GM19372 (cell line): ENCODE results near the gene MYO19.
A peak's percentile ranks its signal among the peaks of the same experiment; 100 is the strongest.
"Not testable (repeated sequence)": the region's sequence is repeated elsewhere in the genome, so short reads cannot be mapped to it uniquely, and the experiment has no call there.

Experiments
- ATAC-seq: cut with Tn5 transposase; IDR thresholded peaks from one replicate; pipeline ENCODE4 v1.9.1; 2021; ENCODE audit warnings: mild to moderate bottlenecking, low read depth, moderate library complexity; ENCODE audit not compliant: unreplicated experiment

Gene MYO19

DNA sequence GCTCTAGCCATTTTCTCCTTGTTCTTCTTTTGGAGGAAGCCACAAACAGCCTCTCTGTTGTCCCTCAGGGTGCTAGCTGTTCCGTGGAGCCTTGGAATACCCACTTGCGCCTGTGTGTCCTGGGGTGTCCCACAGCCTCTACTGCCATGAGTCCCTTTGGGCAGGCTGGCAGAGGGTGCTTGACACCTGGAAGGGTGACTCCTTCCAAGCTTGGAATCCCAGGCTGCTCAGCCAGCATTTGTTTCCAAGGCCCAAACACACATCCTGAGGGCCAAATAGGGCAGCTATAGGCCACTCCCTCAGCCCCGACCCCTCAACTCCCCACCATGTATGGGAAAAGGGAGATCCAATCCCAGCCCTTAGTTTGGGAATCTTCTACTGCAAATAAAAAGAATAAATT lies 33.3 kb downstream of the MYO19 start:
- no peak for ATAC-seq

DNA sequence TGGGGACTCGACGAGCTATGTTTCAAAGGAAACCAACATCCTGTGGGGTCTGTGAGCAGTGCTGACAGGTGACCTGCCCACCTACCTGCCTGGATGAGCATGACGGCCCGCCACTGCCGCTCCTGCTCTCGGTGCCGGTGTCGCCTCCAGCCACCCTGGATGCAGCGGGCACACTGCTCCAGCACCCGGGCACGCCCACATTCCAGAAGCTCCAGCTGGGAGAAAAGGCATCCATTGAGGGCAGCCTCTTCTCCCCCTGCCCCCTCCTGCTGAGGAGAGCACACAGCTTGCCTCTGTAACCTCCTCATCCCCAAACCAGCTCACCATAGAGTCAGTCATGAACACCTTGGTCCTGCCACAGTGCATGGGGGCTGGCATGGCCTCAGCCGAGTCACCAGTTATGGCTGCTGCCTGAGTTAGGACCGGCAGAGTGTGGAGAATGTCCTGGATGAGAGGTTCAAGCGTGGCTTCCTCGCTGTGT lies 33.9 kb downstream of the MYO19 start:
- no peak for ATAC-seq

DNA sequence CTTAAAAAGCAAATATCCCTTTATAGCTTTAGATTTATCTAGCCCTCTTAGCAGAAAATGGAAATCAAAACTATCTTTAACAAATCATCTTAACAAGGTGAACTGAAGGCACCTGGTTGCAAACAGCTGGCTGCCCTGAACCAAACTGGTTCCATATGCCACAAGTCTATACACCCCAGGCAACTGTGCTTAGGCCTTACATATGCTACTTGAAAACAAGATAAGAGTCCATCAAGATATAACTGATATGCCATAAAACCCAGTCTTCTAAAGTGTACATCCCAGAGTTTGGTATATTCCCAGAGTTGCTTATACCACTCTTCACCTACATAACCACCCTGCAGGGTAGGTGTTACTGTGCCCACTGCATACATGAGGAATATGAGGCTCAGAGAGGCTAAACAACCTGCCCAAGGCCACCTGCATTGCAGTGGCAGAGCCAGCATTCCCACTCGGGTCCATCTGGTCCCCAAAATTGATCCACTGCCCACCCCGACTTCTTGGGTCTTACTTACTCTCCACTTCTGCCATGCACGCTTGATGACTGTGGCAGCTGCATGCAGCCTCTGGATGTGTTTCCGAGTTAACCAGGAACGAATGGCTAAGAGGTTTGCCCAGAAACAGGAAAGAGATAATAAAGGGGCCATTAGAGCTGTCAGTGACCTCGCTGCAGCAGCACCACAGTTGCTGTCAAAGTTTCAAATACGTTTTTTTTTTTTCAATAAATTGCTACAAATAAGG lies 35.9 kb downstream of the MYO19 start:
- no peak for ATAC-seq

DNA sequence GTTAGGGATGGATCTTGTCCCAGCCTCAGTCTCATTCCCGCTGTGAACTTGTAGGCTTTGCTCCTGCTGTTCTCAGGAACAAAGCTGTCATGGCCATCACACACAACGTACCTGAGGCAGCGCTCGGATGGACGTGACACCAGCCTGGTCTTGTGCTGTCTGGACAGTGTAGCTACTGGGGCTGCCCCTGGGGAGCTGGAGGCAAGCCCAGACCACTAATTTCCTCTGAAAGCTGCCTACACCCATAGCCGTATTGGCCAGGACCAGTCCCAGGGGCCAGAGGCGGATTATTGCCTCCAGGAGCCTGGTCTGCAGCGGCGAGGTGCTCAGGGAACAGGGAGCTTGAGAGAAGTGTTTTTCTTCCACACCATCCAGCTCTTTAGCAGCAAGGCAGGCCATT lies 36.5 kb downstream of the MYO19 start:
- no peak for ATAC-seq

DNA sequence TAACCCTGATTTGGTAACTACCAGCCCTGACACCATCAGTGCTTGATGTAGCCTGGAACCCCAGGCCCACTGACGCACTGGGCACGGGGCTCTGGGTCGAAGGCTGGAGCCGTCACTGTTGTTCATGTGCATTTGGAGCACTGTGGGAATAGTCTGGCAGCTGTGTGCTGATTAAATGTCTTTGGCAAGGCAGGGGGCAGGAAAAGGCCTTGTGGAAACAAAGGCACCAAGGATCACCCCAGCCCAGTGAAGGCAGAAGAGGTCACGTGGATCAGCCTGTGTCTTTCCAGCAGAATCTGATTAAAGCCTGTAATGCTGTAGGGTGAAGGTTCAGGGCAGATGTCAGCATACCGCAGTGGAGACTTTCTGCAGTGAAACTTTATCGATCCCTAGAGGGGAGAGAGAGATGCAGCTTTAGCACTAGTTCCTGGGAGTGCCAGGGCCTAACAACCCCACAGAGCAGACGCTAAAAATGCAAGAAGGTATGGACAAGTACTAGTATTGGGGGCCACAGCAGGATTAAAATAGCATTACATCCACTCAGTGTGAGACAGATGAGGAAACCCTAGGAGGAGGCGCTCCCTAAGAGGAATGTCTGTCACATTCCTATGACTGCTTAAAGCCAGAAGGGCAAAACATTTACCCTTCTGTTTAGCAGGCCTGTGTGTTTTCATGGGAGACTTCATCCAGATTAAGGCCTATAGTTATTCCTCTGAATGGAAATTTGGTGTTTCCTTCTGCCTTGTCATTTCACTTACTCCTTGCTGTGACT lies 38.5 kb downstream of the MYO19 start:
- no peak for ATAC-seq

DNA sequence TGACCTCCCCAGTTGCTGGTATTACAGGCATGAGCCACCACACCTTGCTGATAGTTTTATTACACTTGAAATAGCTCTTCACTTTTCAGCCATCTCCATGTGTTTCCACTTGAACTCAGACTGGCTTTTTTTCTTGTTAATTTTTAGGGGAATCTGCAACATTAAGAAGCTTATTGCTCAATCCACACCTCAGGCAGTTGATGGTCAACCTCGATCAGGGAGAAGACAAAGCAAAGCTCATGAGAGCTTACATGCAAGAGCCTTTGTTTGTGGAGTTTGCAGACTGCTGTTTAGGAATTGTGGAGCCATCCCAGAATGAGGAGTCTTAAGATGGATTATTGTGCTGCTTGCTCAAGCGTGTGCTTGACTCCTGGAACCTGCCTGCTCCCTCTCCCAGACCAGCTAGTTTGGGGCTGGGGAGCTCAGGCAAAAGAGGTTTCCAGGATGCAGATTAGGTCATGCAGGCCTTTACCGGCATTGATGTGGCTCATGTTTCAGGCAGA lies 39.5 kb downstream of the MYO19 start:
- no peak for ATAC-seq

DNA sequence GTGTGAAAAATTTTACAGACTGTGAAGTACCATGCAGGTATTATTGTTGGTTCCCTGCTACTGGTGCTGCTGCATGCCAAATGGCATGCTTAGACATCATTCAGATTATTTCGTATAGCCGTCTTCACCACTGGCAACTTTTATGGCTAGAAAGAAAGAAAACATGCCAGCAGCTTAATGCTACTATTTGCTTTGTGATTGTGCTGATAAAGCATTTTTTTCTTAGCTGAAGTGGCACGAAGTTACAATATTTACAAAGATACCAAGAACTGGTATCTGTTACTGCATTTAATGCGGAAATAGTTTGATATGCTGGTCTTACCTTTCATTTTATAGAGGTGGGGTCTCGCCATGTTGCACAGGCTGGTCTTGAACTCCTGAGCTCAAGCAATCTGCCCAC lies 40.0 kb downstream of the MYO19 start:
- ATAC-seq: no peak

DNA sequence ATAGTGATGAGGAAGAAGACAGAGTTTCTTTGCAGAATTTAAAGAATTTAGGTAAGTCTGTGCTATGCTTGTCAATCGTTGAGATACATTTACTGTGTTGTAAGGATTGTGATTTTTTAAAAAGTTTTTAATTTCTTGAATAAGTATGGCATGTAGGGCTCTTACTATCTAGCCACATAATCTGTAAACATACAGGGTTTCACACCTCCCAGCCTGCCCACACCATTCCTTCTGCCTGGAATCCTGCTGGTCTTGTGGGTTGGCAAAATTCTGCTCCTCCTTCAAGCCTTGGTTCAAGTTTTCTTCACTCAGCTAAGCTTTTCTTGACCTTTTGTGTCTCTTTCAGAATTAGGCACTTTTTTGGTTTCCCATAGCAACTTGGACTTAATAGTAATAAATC lies 40.7 kb downstream of the MYO19 start:
- no peak for ATAC-seq

DNA sequence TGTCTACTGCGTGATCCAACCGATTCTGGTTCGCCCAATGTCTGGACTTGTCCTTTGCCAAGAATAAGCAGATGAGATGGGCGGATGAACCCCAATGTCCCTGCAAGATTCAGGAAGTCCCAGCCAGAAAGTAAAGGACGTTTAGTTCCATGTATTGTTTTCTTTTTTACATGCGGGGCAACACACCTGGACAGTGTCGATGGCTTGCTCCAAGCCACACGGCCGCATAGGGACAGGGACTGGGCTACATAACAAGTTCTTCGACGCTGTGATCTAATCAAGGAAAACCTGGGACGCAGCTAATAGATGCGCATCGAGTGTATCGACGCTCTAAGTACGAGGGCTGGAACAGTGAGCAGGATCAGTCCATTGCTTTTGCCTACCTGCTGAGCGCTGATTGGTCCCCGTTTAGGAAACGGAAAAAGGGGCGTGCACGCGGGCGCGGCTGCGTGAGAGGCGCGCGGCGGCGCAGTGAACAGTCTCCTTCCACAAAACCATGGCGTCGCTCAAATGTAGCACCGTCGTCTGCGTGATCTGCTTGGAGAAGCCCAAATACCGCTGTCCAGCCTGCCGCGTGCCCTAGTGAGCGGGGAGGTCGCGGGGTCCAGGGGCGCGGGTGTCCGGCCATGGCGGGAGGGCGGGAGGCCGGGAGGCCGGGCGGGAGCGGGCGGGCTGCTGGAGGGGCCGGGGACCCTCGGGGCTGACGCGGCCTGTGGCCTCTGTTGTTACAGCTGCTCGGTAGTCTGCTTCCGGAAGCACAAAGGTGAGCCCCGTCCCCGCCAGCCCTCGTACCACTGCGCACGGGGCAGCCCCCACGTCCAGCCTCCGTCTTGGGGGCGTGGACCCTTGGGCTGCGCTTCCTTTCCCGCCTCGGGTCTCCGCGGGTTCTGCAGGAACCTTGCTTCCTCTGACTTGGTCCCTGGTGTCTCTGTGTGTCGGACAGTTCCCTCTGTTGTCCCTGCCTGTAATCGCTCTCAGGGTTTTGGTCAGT lies 48.2 kb downstream of the MYO19 start, which contains the start of gene ZNHIT3:
Gene ZNHIT3 (plus strand): TSS at position 478 of the 991 bp plus-strand sequence. CDS start 19 bp downstream, at position 497.
- ATAC-seq: peak; percentile 85

DNA sequence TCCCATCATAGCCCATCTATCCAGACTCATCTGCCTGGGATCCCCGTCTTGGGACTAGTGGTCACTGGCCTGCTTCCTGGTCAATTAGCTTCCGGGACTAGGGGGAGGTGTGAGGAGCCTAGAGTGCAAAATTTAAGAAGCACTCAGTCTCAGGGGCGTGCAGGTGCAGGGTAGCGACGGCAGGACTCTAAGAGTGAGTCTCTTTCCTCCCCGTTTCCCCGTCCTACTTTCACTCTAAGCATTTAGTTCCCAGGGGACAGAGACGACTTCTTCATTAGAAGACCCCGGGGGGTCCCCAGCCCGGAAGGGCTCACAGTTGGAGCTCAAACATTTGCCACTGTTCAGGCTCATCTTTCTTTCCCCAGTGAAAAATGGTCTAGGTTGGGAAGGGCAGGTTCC lies 48.9 kb downstream of the MYO19 start:
- ATAC-seq: no peak

DNA sequence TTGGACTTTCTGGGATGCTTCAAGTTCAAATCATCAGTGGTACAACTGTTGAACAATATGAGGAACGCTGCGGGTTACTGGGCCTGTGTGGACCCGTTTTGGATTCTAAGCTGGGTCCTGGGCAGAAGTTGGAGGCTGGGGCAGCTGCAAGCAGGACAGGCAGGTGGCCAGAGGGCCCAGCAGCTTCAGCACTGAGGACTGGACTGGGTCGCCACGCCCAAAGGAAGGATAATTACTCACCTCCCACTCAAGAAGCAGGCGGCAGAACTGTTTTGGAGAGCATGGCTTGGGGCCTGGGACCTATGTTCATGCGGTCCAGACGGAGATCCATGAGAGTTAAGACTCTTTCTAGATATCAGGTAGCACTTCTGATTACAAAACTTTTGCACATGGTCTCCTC lies 49.6 kb downstream of the MYO19 start:
- ATAC-seq: no peak

DNA sequence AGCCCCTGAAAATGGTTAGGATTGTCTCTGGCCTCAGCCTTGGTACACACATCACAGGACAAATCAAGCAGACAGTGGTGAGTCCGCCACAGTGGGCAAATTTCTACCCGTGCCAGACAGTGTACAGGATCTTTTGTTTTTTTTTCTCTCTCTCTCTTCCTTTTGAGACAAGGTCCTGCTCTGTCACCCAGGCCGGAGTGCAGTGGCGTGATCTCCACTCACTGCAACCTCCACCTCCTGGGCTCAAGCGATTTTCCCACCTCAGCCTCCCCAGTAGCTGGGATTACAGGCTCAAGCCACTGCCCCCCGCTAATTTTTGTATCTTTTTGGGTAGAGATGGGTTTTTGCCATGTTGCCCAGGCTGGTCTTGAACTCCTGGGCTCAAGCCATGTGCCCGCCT lies 50.6 kb downstream of the MYO19 start:
- not testable (repeated sequence) for ATAC-seq

DNA sequence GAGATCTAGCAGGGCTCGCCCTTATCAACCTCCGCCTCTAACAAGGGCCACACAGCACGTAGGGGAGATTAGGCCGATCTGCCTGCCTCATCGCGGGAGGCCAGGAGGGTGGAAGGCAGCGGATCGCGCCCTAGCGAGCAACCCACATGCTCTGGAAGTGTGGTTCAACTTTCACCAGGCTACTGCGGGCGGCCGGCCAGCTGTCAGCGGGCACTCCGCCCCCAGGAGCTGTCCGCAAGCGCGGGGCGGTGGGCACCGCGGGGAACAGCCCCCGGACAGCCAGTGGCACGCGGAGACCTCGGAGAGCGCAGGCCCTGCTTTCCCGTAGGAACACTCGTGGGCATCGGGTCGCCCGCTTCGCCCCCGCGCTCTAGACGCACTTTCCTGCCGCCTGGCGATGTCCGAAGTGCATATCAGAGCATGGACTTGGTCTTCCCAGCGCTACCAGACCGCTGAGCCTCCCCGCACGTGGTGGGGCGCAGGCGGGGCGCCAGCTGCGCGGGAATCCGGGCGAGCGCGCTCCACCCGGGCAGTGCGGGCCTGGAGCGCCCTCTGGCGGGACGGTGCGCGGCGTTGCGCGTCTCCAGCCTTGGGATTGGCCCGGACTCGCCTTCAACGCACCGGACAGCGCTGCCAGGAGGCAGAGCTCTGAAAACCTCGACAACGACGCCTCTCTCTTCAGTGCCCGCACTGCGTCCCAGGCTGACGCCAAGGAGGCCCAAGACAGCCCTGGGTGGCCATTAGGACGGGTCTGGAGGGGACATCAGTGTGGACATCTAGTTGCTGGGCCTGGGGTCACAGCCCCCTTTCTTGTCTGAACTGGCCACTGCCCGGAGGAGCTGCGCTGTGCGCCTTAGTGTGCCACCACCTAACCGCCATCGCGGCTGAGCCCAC lies 51.8 kb downstream of the MYO19 start:
- ATAC-seq: no peak

DNA sequence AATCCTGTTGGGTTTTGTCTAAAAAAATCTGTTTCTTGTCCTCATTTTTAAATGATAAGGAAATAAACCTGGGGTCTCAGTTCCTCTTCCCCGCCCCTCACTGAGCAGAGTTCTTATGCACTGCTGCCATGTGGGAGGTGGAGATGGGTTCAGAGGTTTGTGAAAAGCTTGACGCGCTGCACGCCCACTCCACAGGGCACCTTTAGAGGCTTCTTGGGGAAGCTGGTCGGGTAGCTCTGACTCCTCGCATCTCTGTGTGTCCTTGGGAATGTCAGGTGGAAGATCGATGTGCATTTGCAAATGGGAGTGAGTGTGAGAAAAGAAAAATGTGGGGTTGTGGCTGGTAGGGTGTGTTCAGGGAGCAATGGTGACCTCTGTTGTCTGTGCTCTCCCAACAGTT lies 52.8 kb downstream of the MYO19 start:
- ATAC-seq: no peak

DNA sequence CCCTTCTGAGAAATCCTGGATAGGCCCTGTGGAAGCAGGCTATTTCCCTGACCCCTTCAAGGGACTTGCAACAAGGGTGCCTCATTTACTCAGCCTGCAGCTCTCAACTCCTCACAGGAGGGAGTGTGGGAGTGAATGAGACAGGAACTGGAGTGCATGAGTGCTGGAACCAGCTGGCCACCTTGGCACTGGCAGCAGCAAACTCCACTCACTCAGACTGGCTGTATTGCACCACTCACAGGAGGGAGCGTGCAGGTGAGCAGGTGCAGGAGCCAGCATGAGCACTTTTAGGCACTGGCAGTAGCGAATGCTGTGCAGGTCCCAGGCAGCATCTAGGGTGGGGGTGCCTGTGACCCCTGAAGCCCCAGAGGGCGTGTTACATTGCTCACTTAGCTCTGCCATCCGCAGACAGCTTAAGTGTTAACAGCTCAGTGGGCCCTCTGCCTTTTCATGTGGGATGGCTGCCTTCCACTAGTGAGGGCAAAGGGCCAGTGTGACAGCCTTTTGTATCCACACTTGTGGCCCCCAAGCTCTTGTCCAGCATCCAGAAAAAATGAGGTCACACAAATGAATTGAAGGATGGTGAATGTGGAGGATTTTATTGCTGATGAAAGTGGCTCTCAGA lies 59.2 kb downstream of the MYO19 start:
- ATAC-seq: no peak

DNA sequence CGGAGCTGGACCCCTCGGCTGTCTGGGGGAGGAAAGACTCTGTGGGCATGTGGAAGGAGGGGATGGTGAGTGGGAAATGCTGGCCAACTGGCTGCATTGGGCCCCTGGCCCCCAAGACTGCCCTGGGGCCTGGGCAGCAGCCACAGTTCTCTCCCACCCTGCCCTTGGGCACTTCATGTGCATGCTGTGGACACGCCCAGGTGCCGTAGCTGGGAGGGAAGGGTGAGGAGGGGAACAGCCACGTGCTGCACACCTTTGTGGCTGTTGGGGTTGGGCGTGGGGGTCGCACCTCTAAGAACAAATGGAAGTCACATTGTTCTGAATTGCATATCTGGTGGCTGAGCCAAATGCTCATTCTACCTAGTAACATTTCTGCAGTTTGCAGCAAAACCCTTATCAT lies 60.1 kb downstream of the MYO19 start:
- ATAC-seq: no peak

DNA sequence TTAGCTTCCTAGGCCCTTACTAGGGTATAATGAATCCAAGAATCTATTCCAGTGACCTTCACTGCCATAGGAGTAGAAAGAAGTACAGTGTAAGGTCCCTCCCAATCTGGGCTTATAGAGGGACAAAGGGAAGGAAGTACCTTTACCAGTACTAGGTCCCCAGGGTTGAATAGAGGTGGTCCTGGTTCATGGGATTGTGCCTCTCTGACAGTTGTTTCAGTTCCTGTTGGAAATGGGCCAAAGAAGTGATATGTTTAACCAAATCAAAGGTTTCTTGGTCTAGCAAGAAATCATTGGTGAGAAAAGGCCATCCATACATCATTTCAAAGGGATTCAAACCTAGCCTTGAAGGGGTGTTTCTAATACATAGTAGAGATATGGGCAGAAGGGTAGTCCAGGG lies 64.2 kb downstream of the MYO19 start:
- no peak for ATAC-seq

DNA sequence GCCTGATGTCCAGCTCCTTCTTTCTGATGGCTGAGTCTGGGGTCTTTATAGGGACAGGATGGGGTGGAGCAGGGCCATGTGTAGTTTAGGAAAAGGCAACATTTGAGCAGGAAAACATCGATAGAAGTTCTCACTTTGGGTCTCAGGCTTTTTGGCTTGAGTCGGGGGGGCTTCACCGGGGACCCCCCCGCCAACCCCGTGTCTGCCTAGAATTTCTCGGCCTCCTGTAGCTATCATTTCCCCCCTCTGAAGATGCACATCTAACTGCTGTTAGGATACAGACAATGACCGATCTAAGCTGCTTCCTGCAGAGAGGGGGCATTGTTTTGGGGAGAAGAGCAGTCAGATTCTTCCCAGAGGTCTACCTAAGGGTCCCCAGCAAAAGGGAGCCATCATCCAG lies 64.9 kb downstream of the MYO19 start:
- no peak for ATAC-seq
